Measurements from ENCODE around the gene ZP1.

The ZP1 gene

GRCh38 chr11:60858236-60858635, 9.1 kb upstream of the ZP1 start:
- FAIRE-seq (no peak), DNase-seq (ENCODE audit: low spot score) (no peak)

- no peak for FAIRE-seq
- DNase-seq (ENCODE audit: low spot score) = no peak
Observed at GRCh38 chr11:60858731-60859464, 8.4 kb upstream of the ZP1 start.

- DNase-seq (ENCODE audit: low spot score) (no peak), FAIRE-seq (no peak)
Observed at GRCh38 chr11:60859616-60860250, 7.6 kb upstream of the ZP1 start.

GRCh38 chr11:60860943-60861342, 6.4 kb upstream of the ZP1 start:
- no peak for DNase-seq (ENCODE audit: low spot score)
- FAIRE-seq = no peak

- DNase-seq (ENCODE audit: low spot score) (no peak), FAIRE-seq (no peak)
Observed at GRCh38 chr11:60862171-60862570, 5.2 kb upstream of the ZP1 start.

- DNase-seq (ENCODE audit: low spot score) (no peak), FAIRE-seq (no peak)
Observed at GRCh38 chr11:60863550-60864521, 3.5 kb upstream of the ZP1 start.

- no peak for FAIRE-seq
- DNase-seq (ENCODE audit: low spot score) = no peak
Observed at GRCh38 chr11:60864856-60865513, 2.4 kb upstream of the ZP1 start.

GRCh38 chr11:60867871-60868681, 734 bp downstream of the ZP1 start:
- DNase-seq (ENCODE audit: low spot score) (no peak), FAIRE-seq (no peak)

GRCh38 chr11:60868682-60869450, 1.5 kb downstream of the ZP1 start:
- FAIRE-seq (no peak), DNase-seq (ENCODE audit: low spot score) (no peak)

- DNase-seq (ENCODE audit: low spot score) = no peak
- FAIRE-seq = no peak
Observed at GRCh38 chr11:60869451-60869825, 2.1 kb downstream of the ZP1 start.

GRCh38 chr11:60870276-60870675, 2.9 kb downstream of the ZP1 start:
- DNase-seq (ENCODE audit: low spot score) = no peak
- FAIRE-seq = no peak

GRCh38 chr11:60870733-60871377, 3.5 kb downstream of the ZP1 start:
- DNase-seq (ENCODE audit: low spot score) (no peak), FAIRE-seq (no peak)

- DNase-seq (ENCODE audit: low spot score) (no peak), FAIRE-seq (no peak)
Observed at GRCh38 chr11:60871378-60872061, 4.2 kb downstream of the ZP1 start.

GRCh38 chr11:60872124-60872960, 5.0 kb downstream of the ZP1 start:
- FAIRE-seq (no peak), DNase-seq (ENCODE audit: low spot score) (no peak)

GRCh38 chr11:60872961-60873524, 5.7 kb downstream of the ZP1 start:
- peak; percentile 84 for DNase-seq (ENCODE audit: low spot score)
- FAIRE-seq = peak; percentile 74

GRCh38 chr11:60873533-60873932, 6.2 kb downstream of the ZP1 start:
- no peak for FAIRE-seq
- no peak for DNase-seq (ENCODE audit: low spot score)

All from urothelium cell line (cell line).